COLO829 (cell line): ENCODE results near the gene CHKA.
A peak's percentile ranks its signal among the peaks of the same experiment; 100 is the strongest.
"Not testable (repeated sequence)": the region's sequence is repeated elsewhere in the genome, so short reads cannot be mapped to it uniquely, and the experiment has no call there.

Experiments
- DNase-seq: peaks from one replicate; pipeline ENCODE4 v3.0.0; 2012; ENCODE audit warnings: low spot score

CHKA gene

DNA sequence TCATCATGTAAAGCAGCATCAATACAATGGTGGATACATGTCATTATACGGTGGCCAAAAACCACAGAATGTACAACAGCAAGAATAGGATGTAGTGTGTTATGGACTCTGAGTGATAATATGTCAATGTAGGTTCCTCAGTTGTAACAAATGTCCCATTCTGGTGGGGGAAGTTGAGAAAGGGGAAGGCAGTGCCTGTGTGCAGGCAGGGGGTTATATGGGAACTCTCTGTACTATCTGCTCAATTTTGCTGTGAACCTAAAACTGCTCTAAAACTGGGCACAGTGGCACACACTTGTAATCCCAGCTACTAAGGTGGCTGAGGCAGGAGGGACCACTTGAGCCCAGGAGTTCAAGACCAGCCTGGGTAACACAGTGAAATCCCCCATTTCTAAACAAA, 5.9 kb downstream of the CHKA start:
- no peak for DNase-seq

GRCh38 chr11:68113986-68114385, 7.2 kb downstream of the CHKA start:
- no peak for DNase-seq

DNA sequence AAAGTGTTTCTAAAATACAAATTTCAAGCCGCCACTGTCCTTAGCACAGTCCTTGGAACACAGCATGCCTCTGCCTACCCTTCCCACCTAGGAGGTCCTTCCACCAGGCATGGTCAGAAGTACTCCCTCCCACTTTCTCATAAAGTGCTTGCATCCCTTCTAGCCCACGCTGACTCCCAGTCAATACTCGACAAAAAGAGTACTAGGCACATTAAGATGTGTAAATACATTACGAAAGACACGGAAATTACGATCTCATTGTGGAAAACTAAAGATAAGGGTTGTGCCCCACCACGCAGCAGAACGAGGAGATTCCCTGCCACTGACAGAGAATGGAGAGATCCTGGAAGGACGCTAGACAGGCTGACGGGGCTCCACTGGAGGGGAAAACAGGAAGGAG, 13.5 kb downstream of the CHKA start:
- no peak for DNase-seq

DNA sequence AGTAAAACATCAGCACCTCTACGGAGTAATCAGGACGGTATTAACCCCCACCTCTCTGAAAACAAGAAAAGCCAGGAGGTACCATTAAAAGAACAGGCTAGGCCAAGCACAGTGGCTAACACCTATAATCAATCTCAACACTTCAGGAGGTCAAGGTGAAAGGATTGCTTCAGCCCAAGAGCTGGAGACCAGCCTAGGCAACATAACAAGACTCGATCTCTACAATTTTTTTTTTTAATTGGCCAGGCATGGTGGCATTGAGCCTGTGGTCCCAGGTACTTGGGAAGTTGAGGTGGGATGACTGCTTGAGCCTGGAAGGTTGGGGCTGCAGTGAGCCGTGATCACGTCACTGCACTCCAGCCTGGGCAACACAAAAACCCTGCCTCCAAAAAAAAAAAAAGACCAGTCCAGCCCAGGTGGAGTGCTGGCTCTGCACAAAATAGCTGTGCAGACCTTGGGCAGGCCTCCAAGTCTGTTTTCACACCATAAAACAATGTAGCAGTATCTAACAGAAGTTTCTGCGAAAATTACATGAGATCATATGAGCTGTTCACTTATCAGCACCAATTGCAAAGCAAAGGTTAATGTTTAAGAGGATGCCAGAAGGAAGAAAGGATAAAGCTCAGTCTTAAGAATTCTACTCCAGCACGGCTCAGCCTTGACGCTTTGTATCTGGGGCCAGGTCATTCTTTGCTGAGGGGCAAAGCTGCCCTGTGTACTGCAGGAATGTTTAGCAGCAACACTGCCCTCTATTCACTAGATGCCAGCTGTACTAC, 14.8 kb downstream of the CHKA start:
- peak; percentile 28 for DNase-seq

DNA sequence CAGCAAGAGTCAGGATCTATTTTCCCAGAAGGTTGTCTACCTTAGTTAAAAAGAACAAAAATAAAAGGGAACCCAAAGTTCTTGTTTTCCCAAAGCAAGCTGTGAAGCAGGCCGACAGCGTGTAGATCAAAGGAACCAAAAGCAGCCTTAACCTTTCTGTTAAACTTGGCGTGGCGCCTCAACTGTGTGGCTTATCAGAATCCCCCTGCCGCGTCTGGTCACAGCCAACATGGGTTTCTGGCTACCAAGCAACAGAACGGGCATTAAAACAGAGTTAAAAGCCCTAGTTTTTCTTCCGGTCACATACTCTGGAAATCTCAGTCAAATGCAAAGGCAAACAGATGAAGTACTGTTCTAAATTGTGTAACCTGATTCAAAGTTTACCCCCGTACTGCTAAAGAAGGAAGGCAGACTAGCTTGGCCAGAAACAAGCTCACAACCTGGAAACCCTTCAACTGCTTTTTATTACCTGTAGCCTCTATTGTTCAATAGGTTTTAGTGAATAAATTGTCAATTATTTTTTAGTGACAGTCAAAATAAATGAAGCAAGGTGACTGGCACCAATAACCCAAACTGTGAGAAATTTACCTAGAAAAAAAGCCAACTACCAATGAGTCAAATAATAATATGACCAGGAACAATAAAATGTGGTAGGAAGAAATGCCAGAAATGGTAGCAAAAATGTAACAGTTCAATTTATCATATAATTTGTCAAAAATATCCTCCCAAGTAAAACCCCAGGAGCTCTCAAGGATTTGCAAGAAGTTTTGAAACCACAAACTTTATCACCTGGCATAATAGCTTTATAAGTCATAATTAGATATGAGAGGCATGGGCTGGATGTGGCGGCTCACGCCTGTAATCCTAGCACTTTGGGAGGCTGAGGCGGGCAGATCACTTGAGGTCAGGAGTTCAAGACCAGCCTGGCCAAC, 21.4 kb downstream of the CHKA start:
- DNase-seq: peak; percentile 74

GRCh38 chr11:68099057-68099456, 22.1 kb downstream of the CHKA start:
- no peak for DNase-seq

DNA sequence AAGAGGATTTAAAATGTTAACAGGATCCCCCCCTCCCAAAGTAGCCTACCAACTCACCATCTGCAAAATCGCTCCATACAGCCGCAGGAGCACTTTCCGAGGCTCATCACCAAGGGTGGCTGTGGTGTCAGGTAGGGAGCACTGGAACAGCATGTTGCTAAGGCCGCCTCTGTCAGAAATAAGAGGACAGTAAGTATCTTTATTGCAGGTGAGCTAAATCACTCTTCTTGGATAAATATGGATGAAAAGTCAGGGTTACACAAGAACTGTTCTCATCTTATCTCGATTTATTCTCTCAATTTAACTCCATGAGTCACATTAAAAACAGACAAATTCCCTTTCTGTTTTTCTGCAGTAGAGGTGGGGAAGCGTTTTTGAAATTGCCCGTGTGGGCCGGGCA, 24.2 kb downstream of the CHKA start:
- no peak for DNase-seq

GRCh38 chr11:68093565-68093964, 27.6 kb downstream of the CHKA start:
- peak; percentile 37 for DNase-seq

- not testable (repeated sequence) for DNase-seq
Observed at GRCh38 chr11:68092946-68093345, 28.2 kb downstream of the CHKA start.

DNA sequence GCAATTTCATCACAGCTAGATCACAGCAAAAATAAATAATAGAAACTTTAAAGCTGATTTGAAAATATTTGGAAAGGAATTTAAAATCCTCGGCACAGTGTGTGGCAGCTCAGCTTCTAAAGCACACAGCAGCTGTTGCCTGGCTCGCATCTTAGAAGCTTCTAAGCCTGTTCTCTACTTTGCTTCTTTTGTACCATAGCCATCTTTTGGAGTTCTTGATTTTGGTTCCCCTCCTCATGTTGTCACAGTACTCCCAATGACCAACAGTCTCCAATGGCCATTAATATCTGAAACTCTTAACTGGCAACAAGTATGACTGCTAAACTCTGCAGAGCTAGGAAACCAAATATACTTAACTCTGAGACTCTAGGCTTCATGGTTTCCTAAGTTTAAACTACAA, 28.8 kb downstream of the CHKA start:
- DNase-seq: no peak

GRCh38 chr11:68090706-68091105, 30.5 kb downstream of the CHKA start:
- peak; percentile 41 for DNase-seq

GRCh38 chr11:68090287-68090686, 30.9 kb downstream of the CHKA start:
- no peak for DNase-seq

DNA sequence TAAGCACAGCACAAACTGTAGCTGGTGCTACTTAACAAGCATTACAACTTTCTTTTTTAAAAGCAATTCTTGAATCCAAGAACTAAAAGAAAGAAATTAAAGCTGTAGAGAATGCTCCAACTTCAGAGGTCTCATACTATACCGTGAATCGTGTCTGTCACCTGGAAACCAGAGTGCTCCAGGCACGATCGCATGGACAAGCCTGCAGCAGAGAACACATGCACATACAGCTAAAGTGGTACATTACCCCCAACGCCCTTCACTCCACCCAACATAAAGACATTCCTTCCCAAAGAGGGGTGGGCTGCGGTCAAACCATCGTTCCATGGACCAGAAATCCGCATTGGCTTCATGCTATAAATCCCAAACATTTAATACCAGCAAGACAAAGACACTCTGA, 31.5 kb downstream of the CHKA start:
- DNase-seq: no peak

GRCh38 chr11:68083517-68083916, 37.7 kb downstream of the CHKA start:
- DNase-seq: no peak

DNA sequence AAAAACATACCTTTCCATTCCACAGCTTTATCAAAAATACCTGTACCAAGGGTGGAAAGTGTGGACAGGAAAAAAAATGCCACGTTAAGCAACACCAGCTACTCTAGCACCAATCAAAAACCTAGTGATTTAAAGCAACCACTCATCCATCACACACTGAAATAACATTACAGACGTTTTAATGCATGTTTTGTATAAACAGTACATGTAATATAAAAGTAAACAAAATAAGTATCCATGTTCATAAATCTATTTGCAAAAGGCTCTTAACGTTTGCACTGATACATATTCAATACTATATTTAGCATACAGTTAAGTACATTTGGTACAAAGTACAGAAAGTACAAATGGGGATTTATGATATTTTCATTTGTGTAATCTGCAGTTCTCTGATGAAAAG, 38.7 kb downstream of the CHKA start:
- no peak for DNase-seq

DNA sequence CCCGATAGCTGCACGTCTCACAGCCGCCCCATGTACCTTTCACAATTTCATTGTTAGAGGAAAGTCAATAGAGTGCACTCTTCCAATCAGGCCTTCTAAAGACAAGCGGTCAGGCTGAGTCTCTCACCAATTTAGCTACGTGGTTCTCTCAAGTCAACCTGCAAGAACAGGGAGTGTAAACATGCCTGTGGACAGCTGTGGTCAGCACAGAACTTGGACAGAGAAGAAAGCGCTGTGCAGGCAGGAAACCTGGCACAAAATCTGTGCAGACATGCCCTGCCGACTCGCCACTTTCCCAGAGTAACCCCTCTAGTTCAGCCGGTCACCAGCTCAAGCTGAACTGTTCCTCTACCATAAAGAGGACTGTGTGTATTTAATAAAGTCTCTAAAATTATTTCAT, 39.5 kb downstream of the CHKA start:
- no peak for DNase-seq

DNA sequence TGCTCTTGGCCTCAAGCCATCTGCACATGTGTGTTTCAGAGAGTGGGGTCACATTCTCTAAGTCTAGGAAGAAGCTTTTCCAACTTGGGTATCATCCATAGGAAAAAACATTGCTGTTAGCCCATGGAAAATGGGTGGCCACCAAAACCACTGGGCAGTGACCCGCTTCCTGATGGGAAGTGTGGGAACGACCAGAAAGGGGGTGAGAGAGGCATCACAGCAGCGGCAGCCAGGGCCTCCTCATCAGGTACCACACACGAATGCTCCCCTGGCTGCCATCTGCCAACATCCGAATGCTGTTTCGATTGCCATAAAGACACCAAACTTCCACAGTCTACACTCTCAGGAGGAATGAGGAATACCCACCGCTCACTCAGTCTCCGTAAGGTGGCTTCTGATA, 40.3 kb downstream of the CHKA start:
- DNase-seq: no peak

DNA sequence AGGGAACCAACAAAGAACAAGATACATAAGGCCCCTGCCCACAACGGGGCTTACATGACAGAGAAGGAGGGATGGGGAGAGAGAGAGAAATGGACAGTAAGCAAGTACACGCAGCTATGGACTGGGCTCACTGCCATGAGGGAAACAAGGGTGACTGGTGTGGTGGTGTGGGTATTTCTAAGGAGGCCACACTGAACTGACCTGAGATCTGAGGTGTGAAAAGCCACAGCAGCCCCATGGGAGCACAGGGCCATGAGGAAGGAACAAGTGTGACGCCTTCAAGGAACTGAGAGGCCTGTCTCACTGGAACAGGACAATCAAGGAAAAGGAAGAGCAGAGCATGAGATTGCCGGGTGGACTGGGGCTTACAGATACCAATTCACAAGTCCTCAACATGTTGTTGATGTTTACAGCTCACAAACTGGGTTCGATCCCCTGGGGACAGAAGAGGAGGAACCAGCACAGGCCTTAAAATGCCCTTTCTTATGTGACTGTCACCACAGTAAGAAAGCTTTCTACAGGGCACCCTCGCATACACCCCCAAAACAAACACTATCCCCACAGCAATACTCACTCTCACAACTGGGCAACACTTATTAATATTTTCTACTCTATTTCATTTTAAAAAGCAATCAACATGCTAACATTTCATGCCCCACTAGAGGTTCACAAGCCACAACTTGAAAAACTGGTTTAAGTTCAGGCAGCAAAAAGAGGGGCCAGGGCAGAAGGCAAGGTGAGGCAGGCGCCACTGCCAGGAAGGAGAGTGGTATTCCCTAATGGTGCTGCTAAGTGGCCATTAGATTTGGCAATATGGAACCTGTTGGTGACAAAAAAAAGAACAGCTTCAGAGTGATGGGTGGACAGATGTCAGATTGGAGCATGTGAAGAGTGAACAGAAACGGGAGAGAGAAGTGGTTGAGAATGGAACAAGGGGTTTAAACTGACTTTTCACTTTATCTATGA, 43.3 kb downstream of the CHKA start:
- no peak for DNase-seq

GRCh38 chr11:68076371-68077042, 44.7 kb downstream of the CHKA start:
- no peak for DNase-seq

DNA sequence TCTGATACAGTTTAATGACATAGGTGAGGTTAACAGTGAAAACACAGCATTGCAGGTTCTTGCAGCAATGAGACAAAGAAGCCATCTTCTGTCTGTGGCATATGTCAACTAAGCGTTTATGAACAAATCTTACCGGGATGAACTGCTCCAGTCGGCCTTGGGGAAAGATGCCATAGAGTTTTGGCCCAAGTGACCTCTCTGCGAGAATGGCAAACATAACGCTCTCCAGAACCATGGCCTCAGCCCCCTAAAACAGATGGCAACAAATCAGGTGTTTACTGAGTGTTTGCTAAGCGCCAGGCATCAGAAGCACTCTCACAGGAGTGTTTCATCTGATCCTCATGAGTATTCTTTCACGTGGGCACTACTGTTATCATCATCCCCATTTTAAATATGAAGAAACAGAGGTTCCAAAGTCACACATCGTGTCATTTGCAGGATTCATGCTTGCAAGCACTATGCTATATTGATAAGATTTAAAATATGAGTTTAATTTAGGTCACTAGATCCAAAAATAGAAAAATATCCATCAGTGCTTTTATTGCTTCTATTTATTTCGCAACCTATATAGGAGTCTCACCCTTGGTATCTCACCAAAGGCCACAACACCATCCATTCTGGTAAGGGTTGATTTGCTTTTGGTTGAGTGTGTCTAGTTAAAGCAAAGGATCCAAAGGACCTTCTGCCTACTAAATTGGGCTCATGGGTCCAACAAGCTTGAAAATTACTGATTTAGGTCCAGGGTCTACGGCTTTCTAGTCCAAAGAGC, 46.4 kb downstream of the CHKA start:
- no peak for DNase-seq
